RPMI7951 (cell line): ENCODE data around the gene ESRRA. TPM values are rescaled to one million over a fixed set of nuclear protein-coding genes. Genes with fewer than 3 reads are reported as not detected.
A peak's percentile ranks its signal among the peaks of the same experiment; 100 is the strongest.

Source experiments
- DNase-seq: peaks from one replicate; pipeline ENCODE4 v3.0.0-alpha.2; 2012; ENCODE audit warnings: low read depth
- total RNA-seq: library from RNA; depleted of rRNA; stranded (reverse); fragments of >200 nt; shearing (Covaris generic); gene quantifications from 2 replicates; pipeline ENCODE4 v1.2.3, GENCODE V29; 2014

Gene ESRRA
- total RNA-seq, 1 experiment from 2014 or later, result 7.4 TPM

GRCh38 chr11:64331569-64332371 is 26.4 kb downstream of the ESRRA start:
- peak; percentile 93 for DNase-seq

GRCh38 chr11:64333556-64333955 is 28.2 kb downstream of the ESRRA start:
- DNase-seq, result no peak

- DNase-seq, result peak; percentile 98
Observed at GRCh38 chr11:64334764-64335735, 29.7 kb downstream of the ESRRA start.

- DNase-seq, result no peak
Observed at GRCh38 chr11:64337538-64338249, 32.4 kb downstream of the ESRRA start.

GRCh38 chr11:64338716-64339115 is 33.4 kb downstream of the ESRRA start:
- DNase-seq, result no peak

GRCh38 chr11:64339286-64339685 is 34.0 kb downstream of the ESRRA start:
- DNase-seq, result no peak

GRCh38 chr11:64339754-64340408 is 34.6 kb downstream of the ESRRA start, which contains the start of gene CCDC88B:
Gene CCDC88B, plus strand, starts transcription at chr11:64340204. Its CDS starts 63 bp downstream, at chr11:64340267.
- DNase-seq, result no peak

- DNase-seq, result no peak
Observed at GRCh38 chr11:64340671-64341335, 35.5 kb downstream of the ESRRA start.

- DNase-seq, result no peak
Observed at GRCh38 chr11:64341429-64341828, 36.1 kb downstream of the ESRRA start.

GRCh38 chr11:64341851-64342791 is 36.8 kb downstream of the ESRRA start:
- DNase-seq, result peak; percentile 68

GRCh38 chr11:64342869-64343745 is 37.8 kb downstream of the ESRRA start:
- DNase-seq, result no peak

GRCh38 chr11:64343767-64344559 is 38.6 kb downstream of the ESRRA start:
- DNase-seq, result no peak

GRCh38 chr11:64344787-64345186 is 39.5 kb downstream of the ESRRA start:
- no peak for DNase-seq

- DNase-seq, result no peak
Observed at GRCh38 chr11:64347193-64347867, 42.0 kb downstream of the ESRRA start.

- no peak for DNase-seq
Observed at GRCh38 chr11:64348383-64349024, 43.2 kb downstream of the ESRRA start.

GRCh38 chr11:64349025-64349387 is 43.7 kb downstream of the ESRRA start:
- no peak for DNase-seq

- DNase-seq, result no peak
Observed at GRCh38 chr11:64349404-64349803, 44.1 kb downstream of the ESRRA start.
